ENCODE results near the gene AMH.
"Not testable (repeated sequence)": the region's sequence is repeated elsewhere in the genome, so short reads cannot be mapped to it uniquely, and the experiment has no call there.

Gene AMH

DNA sequence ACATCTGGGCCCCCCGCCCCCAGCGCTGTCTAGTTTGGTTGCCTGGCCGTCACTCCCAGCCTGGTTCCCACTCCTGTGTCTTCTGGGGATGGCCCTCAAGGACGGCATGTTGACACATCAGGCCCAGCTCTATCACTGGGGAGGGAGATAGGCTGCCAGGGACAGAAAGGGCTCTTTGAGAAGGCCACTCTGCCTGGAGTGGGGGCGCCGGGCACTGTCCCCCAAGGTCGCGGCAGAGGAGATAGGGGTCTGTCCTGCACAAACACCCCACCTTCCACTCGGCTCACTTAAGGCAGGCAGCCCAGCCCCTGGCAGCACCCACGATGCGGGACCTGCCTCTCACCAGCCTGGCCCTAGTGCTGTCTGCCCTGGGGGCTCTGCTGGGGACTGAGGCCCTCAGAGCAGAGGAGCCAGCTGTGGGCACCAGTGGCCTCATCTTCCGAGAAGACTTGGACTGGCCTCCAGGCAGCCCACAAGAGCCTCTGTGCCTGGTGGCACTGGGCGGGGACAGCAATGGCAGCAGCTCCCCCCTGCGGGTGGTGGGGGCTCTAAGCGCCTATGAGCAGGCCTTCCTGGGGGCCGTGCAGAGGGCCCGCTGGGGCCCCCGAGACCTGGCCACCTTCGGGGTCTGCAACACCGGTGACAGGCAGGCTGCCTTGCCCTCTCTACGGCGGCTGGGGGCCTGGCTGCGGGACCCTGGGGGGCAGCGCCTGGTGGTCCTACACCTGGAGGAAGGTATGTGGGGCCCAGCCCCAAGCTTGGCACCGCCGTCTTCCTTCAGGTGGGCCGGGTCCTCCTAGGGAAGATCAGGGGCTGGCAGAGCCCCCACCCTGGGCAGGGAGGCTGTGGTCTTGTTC lies at the start of gene AMH:
TSS of gene AMH (plus strand) at position 314 of the 857 bp plus-strand sequence. CDS start at position 324, 10 bp downstream.
- DNase-seq, result no peak

DNA sequence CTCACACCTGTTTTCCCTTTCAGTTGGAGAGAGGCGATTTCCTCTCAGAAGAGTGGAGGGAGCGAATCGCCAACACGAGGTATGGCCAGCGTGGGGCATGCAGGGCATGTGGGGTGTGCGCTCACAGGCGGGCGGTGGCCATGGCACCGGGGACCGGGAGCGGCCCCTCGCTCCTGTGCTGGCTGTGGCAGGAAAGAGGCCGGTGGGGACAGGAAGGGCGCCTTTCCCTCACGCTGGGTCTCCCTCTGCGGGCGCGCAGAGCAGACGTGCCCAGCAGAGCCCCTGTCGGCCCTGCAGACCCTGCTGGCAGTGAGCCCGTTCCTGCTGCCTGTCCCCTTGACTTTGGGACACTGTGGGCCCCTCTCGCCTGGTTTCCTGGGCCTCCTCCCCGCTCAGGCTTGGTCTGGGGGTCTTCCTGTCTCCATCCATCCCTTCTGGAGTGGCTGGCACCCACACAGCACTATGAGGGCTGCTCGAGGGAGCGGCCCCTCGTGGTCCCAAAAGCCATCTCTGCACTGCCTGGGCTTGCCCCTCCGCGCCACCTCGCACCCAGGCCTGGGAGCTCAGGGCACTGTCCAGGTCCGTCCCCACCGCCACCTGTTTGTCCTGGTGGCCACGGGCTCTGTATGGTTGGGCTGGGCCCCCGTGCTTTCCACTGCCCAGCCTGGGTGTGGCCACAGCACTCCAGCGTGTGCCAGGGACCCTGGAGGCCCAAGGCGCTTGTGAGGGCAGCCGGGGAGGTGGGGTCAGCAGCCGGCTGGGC lies 49.1 kb upstream of the AMH start:
- DNase-seq, result no peak

DNA sequence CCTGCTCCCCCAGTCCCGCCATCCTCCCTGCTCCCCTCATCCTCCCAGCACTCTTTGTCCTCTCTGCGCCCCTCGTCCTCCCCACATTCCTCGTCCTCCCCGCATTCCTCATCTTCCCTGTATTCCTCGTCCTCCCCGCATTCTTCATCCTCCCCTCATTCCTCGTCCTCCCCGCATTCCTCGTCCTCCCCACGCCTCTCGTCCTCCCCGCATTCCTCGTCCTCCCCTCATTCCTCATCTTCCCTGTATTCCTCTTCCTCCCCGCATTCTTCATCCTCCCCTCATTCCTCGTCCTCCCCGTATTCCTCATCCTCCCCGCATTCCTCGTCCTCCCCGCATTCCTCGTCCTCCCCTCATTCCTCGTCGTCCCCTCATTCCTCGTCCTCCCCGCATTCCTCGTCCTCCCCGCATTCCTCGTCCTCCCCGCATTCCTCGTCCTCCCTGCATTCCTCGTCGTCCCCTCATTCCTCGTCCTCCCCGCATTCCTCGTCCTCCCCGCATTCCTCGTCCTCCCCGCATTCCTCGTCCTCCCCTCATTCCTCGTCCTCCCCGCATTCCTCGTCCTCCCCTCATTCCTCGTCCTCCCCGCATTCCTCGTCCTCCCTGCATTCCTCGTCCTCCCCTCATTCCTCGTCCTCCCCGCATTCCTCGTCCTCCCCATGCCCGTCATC lies 48.4 kb upstream of the AMH start:
- DNase-seq, result not testable (repeated sequence)

DNA sequence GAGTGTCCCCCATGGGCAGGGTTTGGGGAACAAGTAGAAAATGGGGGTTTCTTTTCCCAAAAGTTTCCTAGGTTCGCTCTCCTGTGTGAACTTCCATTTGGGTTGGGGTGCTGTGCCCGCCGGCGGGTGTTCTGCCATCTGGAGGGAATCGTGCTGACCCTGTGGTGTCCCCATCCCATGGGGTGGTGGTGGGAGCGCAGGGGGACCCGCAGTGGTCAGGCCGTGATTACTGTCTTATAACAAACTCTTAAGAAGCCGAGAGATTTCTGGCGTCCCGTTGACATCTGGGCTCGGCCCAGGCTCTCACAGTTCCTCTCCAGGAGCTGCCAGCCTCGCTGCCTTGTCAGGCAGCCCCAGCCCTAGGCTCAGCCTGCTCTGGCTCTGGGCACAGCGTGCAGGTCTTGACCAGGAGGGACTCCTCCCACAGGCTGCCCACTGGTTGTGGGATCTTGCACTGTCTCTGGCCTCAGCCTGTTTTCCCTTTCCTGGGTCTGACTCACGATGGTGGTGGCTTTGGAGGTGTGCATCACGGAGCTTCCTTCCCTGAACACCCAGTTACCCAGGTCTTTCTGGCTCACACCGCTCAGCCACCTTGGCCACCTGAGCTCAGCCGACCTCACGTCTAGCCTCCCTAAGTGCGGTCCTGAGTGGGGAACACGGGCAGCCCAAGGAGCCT lies 47.5 kb upstream of the AMH start:
- no peak for DNase-seq

DNA sequence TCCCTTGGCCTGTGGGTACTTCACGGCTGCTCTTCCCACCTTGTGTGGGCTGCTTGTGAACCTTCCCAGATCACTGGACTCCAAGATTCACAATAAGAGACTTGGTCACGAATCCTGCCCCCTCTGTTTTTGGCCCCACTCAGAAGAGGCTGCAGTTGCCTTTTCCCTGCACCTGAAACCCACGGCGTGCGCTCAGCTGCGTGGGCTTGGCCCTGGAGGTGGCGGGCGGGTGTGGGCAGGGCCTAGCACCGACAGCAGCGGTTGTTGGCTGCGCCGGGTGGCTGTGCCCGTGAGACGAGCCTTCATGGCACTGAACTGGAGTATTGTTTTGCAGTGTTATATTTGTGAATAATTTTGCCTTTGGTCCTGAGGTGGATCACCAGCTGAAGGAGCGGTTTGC lies 46.8 kb upstream of the AMH start:
- DNase-seq, result no peak

DNA sequence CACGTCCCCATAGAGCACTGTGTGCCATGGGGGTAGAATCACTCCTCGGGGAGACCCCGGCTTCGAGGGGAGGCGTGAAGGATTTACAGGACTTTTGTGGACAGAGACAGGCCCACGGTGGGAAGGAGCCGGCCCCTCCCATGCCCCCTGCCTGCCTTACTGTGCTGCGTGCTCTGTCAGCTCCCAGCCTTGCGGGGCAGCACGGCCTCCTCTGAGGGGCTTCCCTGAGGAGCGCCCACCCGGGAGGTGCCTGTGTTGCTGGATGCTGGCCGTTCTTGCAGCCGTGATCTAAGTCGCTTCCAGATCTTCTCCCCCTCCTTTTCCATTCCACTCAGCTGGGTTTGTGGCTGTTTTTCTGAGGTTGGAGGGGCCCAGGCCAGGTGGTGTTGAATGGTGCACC lies 42.1 kb upstream of the AMH start:
- DNase-seq, result no peak

DNA sequence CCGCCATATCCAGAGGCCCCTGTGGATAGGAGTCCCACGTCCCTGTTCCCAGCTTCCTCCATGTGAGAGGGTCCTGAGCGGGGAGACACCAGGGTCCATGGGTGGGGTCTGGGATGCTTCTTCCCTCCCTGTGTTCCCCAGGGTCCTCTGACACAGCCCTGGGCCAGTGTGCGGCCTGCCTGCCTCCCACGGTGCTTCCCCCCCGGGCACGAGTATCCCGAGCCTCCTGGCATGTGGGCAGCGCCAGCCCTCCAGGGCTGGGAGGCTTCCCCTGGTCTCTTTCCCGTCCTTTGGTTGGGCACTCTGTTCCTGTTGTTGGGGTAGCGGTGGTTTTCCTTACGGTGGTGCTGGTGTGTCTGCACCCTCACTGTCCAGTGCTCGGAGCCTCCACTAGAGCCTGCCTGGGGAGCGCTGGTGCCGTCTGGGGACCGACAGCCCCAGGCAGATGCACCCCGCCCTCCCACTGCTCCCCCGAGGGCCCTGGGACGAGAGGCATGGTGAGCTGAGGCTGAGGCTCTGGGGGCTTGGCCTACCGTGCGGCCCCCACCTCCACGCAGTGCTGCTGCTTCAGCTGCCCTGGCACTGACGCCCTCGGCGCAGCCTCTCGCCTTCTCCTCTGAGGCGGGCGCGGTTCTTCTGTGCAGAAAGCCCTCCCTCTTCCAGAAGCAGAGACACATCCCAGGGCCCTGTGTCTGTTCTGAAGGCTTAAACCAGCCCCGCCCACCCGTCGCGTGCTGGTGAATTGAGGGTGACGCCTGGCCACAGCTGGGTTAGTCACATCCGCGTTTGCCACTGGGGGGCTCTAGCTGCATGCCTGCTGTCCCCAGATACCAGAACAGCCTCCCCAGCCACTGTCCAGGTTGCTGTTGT lies 40.9 kb upstream of the AMH start:
- peak; percentile 62 for DNase-seq

DNA sequence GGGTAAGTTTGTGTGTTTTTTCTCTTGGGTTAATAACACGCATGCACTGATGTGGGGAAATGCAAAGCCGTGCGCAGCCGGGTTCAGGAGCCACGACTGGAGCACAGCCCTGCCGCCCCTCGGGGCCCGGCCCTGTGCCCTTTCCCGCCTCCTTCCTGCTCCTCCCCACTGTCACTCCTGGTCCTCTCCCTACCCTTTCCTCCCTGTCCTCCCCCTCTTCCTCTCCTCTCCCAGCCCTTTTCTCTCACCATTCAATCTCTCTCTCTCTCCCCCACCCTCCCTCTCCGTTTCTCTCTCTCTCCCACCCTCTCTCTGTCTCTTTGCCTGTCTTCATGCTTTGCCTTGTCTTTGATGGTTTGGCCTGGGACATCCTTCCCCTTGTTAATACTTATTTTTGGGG lies 40.1 kb upstream of the AMH start:
- no peak for DNase-seq

DNA sequence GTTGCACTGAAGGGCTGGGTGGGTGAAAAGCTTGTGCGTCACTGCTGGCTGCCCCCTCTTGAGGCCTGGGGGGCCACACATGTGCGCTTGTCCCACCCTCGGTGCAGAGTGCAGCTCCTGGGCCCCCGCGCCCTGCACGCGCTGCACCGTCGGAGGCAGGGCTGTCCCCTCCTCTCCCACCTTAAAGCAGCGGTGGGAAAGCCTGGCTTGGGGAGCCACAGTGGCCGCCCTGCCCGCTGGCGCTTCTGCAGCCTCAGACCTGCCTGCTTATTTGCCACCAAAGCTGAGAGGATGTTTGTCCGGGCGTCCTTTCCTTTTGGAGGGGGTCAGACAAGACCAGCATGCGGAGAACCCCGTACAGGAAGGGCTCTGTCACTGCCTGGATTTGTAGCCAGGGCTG lies 39.7 kb upstream of the AMH start:
- no peak for DNase-seq

DNA sequence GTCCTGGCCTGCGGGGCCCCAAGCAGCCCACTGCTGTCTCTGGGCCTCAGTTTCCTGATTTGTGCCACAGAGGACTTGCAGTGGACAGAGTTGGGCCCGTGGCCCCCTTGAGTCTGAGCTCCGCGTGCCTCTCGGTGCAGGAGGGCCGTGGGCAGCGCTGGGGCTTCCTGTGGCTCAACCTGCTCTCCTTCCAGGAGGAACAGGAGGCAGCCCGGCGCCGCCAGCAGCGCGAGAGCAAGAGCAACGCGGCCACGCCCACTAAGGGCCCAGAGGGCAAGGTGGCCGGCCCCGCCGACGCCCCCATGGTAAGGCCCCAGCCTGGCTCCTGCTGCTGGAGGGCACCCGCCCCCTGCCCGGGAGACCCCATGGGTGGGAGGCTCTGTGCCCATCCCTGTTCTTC lies 38.9 kb upstream of the AMH start:
- DNase-seq, result no peak

DNA sequence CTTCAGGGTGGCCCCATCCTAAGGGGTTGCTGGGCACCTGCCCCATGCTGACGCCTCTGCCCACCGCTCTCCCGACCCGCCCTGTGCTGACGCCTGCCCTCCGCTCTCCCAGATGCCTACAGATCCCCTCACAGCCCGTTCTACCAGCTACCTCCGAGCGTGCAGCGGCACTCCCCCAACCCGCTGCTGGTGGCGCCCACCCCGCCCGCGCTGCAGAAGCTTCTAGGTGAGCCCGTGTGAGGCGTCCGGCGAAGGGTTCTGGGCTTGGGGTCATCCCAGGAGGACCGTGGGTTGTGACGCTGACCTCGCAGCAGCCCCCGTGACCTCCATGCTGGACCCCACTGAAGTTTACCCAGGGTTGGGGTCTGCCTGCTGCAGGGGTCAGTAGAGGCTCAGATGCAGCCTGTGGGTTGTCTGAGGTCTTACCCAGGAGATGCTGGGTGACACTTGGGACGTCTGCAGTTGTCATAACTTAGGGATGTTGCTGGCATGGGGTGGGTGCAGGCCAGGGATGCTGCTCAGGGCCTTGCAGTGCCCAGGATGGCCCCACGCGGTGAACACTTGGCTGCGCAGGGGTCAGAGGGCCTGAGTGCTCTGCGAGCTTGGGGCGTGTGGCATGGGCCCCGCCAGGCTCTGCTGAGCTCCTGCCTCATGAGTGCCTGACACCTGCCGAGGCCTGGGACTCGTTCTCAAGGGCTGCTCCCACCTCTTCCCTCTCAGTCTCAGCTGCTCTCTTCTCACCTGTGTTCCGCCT lies 38.0 kb upstream of the AMH start:
- DNase-seq, result no peak

DNA sequence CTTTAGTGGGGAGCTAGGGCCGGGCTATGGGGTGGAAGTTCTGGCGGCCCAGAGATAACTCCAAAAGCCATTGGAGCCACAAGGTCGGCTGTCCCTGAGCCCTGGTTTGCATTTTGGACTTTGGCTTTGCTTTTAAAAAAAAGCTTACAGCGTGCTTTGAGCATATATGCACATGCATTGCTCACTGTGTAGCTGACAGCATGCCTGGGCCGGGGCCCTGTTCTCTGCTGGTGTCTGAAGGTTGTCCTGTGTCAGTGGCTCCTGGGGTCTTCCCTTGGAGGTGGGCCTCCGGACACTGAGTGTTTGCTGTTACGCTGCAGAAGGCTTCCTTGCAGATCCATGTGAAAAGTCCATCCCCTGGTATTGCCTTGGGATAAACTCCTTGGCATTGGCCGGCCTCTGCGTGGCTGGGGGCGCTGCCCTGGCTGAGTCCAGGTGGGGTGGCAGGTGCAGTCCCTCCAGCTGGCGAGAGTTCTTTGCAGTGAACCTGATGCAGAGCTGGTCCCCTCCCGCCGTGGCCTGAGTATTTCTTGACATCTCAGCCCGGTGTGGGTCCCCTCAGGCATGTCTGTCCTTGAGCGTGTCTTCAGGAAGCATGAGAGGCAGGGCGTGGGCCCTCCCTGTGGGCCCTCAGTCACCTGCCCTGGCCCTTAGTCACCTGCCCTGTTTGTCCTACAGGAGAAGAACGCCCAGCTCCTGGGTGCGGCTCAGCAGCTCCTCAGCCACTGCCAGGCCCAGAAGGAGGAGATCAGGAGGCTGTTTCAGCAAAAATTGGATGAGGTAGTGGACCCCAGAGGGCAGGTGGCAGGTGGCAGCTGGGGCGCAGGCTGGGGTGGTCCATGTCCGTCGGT lies 36.0 kb upstream of the AMH start:
- DNase-seq, result no peak

DNA sequence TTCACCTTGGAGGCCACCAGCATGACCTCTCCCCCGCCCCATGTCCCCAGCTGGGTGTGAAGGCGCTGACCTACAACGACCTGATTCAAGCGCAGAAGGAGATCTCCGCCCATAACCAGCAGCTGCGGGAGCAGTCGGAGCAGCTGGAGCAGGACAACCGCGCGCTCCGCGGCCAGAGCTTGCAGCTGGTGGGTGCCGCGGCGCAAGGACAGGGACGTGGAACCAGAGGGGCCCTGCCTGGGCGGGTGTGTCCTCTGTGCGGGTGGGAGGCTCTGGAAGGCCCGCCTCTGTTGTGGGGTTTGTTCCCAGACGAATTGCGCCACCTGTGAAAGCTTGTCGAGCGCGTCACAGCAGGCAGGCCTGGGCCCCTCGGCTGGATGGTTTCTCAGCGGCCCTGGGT lies 35.3 kb upstream of the AMH start:
- no peak for DNase-seq

DNA sequence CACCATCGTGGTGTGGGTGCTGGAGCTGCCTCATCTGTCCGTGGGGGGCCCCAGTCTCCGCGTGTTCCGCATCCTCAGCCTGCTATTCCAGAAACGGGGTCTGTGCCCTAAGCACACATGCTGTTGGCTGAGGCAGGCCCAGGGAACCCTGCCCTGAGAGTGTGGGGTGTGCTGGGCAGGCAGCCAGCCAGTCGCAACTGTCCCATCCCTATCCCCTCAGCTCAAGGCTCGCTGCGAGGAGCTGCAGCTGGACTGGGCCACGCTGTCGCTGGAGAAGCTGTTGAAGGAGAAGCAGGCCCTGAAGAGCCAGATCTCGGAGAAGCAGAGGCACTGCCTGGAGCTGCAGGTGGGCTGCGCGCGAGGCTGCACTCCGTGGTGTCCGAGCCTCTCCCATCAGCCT lies 34.9 kb upstream of the AMH start:
- no peak for DNase-seq

DNA sequence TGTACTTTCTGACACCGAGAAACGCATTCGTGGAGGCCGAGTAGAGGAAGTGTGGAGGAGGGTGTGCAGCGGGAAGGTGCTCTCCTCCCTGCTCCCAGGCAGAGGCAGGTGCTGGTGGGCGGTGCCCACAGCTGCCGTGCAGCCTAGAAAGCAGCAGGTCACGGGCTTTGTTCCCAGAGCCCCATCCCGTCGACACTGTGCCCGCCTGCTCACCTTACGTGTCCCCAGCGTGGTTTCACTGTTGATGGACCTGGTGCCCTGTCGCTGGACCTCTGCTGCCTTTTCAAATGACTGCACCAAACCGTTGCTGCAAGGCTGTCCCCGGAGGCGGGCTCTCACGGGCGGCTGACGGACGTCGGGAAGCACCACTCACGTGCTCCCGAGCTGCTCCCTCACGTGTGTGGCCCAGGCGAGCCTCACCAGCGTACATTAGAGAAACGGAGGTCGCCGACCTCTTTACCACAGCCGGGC lies 33.8 kb upstream of the AMH start:
- no peak for DNase-seq

DNA sequence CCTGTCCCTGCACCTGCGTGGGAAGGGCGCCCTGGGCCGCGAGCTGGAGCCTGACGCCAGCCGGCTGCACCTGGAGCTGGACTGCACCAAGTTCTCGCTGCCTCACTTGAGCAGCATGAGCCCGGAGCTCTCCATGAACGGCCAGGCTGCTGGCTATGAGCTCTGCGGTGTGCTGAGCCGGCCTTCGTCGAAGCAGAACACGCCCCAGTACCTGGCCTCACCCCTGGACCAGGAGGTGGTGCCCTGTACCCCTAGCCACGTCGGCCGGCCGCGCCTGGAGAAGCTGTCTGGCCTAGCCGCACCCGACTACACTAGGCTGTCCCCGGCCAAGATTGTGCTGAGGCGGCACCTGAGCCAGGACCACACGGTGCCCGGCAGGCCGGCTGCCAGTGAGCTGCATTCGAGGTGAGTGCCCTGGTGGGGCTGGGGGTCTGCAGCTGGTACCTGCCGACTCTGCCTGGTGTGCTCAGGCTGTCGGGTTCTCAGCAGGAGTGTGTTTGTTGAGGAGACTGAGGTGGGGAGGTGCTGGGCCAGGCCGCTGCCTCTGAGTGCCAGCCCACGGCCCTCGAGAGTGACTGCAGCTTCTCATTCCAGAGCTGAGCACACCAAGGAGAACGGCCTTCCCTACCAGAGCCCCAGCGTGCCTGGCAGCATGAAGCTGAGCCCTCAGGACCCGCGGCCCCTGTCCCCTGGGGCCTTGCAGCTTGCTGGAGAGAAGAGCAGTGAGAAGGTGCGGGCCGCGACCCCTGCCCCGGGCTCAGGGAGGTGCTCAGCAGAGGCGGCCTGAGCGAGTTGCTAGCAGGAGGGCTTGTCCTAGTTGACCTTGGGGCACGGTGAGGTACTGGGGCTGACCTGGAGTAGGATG lies 32.5 kb upstream of the AMH start:
- no peak for DNase-seq

DNA sequence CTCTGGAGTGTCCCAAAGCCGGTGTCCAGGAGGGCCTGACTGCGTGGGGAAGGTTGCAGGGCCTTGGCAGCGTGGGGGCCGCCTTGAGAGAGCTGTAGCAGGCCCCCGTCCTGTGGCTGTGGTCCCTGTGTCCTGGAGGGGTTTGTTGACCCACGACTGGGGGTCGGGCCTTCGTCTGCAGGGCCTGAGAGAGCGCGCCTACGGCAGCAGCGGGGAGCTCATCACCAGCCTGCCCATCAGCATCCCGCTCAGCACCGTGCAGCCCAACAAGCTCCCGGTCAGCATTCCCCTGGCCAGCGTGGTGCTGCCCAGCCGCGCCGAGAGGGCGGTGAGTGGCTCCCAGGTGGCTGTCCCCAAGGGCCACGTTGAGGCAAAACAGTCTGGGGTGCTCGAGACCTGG lies 31.5 kb upstream of the AMH start:
- no peak for DNase-seq

DNA sequence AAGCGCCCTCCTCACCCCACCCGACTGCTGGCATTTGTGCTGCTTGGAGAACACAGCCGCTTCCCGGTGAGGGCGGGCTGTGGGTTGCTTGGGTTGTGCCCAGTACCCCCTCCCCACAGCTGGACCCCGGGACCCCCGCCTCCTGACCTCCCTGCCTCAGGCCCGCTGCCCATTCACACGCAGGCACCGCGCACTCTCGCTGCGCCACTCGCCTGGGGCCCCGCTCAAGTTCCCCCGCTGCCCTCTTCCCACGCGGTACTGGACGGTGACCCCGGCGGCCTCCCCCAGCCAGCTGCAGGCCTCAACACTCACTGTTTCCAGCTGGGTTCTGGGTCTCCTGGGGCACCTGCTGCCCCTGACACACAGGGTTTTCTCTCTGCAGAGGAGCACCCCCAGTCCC lies 29.4 kb upstream of the AMH start:
- DNase-seq, result no peak

DNA sequence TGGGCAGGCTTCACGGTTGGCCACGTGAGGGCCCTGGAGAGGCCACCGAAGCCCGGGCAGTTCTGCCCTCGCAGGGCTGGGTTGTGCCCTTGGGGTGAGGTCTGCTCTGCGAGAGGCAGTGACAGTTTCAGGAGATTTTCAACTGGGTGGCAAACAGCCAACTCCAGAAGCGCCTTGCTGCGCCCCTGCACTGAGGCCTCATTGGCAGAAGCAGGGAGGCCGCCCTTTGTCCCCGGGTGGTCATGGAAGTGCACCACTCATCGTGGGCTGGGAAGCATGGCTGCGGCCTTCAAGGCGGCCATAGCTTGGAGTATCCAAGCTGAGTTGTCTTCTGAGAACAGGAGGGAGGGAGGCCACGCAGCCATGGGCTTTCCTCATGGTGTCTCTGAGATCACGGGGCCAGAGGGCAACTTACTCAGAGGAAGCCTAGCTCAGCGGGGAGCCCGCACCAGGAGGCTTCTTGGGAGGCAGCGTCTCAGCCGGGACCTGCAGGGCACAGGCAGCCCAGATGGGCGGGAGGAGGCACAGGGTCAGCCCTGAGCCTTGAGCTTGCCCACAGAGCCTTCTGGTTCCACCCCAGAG lies 27.8 kb upstream of the AMH start:
- no peak for DNase-seq
